Activated CD4-positive, alpha-beta T cell treated with anti-CD3 and anti-CD28 coated beads, Interleukin-2, amount 50 U/mL, for 1 hour (primary cell): ENCODE results near the gene CHN1.

ENCODE experiments used
- DNase-seq: peaks from one replicate; pipeline ENCODE4 v3.0.0-alpha.2; 2020

Gene CHN1

DNA sequence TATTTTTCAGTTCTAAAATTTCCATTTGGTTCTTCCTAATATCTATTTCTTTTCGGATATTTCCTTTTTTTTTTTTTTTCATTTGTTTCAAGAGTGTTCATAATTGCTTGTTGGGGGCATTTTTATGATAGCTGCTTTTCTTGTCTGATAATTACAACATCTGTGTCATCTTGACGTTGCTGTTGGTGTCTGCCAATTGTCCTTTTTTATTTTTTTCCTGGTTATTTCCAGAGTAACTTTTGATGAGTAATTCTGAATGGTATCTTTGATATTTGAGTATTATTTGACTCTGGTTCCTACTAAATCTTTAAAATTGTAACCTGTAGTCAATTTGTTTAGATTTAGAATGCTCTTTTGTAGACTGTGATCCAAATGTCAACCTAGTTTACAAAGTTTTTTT, 189.7 kb downstream of the CHN1 start:
- DNase-seq, result no peak

DNA sequence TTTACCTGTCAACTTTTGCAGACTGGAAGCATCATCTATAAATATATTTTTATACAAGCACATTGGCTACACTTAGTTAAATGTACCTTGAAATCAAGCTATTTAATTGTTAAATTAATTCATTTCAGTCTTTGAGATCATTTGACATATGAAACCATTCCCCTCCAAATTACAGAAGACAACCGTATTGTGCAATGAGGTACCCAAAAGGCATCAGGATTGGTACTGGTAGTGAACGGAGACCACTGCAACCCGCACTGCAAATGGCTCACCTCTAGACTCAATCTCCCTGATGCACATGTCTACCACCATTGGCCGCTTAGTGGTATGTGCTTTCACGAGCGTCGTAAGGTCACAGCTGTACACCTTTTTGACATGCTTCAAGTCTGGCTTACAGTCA, 193.1 kb downstream of the CHN1 start:
- DNase-seq, result no peak

DNA sequence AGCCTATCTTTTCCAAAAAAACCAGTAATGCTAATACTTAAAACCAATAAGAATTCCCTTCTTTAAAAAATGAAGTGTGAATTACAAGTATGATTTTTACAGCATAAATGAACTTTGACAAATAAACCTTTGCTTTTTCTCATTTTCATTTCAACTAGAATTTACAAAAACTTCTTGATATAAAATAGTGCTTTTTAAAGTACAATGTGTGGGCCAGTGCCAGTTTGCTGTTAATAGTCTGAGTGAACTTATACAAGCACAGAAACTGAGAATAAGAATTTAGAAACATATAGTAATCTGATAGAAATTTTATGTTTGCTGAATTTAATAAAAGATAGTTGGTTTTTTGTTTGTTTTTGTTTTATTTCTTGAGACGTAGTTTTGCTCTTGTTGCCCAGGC, 197.2 kb downstream of the CHN1 start:
- DNase-seq, result no peak

DNA sequence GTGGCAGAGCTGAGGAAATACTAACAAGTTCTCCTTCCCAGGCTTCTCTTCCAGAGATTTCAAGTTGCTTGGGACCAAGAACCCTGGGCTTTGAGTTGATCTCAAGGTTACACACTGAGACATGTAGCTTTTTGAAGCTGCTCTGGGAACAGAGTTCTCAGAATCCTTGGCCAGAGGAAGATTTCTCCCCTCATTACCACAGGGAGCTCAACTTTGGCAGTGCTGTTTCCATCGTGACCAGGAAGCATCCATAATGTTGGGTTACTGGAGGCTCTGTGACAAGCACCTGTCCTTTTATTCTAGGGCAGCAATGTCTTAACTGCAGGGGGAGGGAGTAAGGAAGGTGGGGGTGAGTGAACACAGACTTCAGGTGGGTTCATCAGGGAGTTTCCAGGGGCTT, 199.4 kb downstream of the CHN1 start:
- DNase-seq, result no peak

DNA sequence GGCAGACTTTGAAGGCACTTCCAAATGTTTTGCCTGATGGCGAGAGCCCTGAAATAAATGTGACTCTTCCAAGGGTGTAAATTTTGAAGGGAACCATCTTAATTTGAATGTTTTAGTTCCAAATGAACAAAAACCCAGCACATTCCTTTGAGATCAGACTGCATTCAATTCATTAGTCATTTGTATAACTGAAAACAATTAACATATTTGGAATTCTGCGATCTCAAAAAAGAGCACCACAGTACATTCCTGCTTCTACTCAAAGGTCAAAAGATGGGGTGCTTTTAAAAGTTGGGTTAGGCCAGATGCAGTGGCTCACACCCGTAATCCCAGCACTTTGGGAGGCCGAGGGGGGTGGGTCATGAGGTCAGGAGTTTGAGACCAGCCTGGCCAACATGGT, 202.7 kb downstream of the CHN1 start:
- DNase-seq, result no peak

DNA sequence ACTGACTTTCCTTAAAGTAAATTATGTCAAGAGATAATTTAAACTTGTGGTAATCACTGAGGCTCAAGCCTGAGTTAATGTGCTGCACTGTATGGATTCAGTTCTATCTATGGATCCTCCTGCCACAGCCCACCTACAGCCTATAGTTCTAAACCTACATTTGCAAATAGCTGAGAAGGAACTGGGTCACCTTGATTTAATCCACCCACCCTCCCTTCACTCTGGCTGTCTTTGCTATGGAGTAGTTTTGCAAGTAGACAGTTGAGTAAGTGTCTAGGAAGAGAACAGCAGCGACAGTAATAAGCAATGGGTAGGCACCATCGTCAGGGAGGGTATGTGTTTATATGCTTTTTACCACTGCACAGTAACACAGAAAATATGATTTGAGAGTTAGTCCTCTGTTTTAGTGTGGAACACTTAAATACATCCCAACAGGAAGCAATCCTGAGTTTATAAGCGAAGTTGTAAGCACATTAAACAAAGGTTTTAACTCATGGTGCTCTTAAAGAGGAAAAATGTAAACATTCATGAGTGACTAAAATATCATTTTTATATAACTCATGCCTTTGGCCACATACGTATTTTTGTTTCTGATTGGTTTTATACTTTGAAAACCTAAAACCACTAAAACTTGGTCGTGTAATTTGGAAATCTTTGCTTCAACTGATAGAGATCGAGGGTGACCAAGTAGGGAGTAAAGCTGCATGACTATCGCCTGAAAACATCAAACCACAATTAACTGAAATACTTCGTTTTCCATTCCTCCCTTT, 204.6 kb downstream of the CHN1 start:
- no peak for DNase-seq

DNA sequence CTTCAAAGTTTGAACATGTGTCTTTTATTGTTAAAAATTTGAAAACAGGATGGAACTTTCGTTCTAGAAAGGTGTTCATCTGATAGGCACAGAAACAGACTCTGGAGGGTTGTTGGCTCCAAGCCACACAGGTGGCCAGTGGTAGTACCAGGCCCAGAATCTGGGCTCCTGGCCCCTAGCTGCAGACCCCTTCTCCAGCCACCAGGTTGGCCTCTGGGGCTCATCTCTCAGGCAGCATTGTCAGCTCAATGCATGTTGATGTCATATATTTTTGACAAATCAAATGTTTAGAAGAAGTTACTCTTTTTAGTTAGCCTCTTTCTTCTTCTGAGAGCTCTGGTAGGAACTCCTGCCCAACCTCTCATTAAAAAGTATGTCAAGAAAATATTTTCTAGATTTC, 206.4 kb downstream of the CHN1 start:
- DNase-seq, result no peak

DNA sequence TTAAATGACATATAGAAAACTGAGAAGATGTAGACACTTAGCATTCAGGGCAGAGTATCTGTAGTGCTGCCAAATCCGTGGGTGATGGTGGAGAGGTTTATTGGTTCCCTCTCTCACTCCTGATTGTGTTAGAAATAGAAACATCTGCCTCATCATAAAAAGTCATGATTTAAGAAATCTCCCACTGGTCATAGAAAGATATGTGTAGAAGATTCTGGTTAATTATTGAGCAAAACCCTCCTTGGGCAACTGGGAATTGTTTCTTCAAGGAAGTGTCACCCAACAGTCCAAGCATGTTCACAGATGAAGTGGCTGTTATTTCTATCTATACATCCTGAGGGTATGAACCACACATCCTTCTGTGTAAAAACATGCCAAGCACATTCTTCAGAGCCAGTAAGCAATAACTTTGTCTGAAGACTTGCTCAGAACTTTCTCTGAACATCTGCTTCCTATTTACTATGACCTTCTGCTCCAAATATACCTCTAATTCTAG, 207.4 kb downstream of the CHN1 start:
- no peak for DNase-seq

DNA sequence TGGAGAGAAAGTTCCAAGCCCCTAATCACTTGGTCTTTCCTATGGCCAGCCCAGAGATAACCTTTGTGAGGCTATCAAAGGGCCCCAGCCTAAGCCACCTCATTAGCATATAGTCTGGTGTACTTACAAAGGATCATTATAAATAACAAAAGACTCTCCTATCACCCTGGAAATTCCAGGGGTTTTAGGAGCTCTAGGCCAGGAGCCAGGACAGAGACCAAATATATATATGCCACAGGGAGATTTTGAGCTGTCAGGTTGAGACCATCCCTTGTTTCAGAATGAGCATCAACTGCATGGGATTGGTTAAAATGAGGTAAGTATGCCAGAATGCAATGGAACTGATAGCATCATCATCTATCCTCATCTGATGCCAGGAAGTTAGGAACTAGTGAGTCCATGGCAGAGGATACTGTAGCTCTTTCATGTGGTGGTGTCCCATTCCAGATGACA, 208.8 kb downstream of the CHN1 start:
- DNase-seq, result no peak

DNA sequence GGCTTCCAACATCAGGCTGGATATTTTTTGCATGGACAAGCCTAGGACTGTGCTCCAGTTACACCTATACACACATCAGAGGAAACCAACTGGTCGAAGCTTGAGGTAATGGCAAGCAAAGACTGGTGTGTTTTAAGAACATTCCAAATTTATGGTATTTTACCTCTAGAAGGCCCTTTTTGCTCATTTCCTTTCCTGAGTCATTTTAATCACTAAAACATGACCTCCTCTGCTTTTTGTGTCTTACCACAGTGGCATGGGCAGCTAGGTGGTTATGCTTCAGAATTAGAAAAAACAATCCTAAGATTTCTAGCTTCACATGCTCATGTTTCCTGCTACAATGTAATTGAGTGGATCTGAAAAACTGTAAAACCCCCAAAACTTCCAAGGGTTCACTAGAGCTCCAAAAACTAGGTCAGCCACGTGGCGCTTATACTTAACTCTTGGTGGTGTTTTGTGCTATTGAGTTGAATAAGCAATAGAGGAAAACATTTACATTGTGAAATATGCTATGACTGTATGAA, 210.3 kb downstream of the CHN1 start:
- DNase-seq, result no peak

DNA sequence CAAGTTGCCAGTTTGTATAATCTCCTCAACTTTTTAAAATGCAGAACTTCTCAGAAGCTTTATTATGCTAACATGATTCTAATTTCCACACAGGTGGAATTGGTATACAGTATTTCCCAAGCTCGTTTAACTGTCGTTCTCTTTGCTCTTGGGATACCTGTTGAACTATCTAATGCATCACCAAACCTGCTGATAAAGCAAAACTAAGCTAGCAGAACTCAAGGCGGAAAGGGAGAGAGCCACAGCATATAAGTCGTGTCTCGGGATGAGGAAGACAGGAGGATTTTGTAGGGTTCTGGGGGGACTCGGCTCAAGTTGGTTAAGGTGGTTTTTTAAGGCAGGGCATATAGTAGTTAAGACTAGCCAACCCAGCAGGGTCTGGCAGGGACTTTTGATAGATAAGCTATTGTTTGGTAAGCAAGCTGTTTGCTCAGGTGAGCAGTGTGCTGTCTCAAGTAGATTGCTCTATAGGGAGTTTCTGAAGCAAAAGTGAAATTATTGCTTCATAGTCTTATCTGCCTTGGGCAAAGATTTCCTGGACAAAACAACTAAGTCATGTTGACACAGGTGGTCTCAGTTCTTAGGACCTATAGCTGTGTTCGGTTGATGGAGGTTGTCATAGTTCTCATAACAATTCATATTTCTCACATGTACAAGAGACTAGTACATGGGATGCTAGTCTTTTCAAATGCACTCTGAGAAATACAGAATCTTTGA, 212.7 kb downstream of the CHN1 start:
- no peak for DNase-seq

DNA sequence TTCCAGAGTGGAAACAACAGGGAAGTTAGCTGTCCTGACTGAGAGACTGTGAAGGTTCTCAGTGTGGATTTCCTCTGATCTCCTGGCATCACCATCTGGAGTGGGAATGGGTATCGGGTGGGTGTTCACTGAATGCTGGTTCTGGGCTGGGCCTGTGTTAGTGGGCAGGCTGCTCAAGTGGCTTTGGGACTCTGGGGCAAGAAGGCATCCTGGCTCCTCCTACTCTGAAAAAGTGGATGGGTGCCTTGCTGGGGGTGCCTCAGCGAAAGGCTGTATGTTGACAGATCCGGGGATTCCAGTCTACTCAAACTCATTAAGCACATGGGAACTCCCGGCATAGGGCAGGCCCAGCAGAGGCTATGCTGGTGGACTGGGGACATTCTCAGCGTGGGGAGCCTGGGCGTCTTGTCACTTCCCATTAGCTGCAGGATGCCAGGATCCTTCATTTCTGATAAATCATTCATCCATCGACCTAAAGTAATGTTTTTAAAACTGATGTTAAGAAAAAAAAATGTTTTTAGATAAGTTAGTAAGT, 213.4 kb downstream of the CHN1 start:
- DNase-seq, result no peak

DNA sequence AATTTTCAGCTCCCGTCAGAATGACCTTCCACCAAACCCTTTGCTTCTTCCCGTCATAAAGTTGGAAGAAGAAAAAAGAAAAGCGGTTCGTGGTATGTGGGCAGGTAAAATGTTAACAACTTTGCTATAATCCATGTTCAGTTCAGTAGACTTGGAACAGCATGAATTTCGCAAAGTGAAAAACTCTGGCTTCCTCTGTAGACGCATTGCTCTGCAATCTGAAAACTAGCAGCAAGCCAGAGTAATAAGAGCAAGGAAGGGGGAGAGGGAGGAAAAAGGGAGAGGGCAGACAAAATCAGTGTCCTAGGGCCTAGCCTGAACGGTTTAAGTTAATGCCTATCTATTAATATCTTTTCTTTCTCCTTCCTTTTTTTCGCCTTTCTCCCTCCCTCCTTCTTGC, 214.2 kb downstream of the CHN1 start:
- DNase-seq, result no peak

DNA sequence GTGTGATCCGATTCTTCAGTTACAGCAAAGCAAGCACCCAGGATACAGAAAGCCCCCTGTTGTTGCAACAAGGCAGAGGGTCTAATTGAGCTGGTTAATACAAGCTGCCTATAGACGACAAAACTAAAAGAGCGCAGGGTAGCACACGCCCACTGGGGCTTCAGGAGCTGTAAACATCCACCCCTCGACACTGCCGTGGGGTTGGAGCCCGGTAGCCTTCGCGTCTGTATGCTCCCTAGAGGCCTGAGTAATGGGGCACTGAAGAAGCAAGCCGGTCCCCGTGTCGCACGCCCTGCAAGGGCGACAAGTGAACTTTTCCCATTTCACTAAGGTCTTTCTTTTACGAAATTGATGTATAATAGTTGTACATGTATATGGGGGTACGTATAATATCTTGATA, 216.2 kb downstream of the CHN1 start:
- DNase-seq, result no peak

DNA sequence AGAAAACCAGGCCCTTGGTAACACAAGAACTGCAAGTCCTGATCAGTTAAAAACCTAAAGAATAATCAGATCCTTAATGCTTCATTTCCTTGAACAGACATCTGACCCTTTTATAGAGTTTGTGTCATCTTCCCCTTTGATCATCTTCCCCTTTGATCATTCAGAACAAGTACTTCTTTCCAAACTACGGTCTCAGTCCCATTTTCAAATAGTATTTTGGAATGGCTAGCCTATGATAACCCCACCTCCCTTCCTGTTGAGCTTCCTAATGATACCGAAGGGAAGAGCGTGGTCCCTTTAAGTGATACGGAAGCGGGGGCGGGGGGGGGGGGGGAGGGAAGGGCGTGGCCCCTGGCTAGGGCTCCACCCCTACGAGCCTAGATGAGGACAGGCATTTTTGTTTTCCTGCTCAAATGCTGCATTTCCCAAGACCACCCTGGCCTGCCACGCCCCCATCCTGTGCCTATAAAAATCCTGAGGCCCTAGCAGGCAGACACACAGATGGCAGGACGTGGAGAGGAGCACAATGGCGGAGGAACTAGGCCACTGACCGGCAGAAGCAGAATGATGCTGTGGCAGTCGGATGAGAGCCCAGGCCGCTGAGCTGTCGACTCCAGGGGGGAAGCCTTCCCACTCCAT, 216.8 kb downstream of the CHN1 start:
- DNase-seq, result no peak

DNA sequence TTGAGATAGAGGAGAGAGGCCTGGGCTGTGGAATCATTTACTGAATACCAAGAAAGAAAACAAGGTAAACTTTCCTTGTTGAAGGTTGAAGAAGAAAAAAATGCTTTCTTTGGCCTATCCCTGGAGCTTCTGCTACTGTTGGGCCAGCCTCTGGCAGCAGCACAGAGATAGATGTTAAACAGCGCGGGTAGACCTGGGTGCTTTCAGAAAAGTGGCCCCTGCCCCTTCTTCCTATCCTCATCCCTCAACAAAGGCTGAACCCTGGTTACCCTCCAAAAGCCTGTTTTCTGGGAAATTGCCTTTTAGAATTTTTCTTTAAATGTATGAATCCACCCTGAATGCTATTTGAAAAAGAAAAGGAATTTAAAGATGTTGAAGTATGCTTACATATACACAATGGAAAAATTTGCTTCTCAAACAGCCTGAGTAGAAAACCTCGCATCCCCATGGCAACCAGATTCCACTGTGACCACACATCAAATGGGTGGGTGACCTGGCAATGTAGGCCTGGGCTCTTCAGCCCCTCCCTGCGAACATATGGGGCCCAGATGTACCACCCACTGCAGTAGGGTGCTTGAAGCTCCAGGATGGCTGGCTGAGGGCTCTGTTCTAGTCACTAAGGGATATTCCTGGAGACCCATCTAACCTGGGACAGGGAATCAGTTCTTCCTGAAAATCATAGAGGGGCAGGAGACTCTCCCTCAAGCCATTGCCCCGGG, 217.5 kb downstream of the CHN1 start:
- no peak for DNase-seq

DNA sequence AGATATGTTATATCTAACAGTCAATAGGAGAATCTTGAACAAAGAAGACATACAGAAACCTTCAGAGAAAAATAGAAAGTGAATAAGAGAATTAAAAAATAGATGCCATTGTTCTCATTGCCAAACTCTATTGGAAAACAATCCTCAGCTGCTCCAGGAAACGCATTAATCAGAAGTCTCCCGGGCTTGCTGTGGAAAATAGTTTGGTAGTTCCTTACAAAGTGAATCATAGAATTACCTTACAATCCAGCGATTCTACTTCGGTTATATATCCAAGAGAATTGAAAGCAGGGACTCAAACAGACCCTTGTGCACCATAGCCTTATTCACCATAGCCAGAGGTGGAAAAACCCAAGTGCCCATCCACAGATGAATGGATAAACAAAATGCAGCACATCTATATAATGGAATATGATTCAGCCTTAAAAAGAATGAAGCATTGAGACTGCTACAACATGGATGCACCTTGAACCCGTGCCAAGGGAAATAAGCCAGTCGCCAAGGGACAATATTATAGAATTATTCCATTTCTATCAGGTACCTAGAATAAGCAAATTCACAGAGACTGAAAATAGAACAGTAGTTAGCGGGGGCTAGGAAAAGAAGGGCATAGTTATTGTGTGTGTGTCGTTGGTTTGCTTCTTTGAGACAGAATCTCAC, 219.0 kb downstream of the CHN1 start:
- DNase-seq, result no peak

DNA sequence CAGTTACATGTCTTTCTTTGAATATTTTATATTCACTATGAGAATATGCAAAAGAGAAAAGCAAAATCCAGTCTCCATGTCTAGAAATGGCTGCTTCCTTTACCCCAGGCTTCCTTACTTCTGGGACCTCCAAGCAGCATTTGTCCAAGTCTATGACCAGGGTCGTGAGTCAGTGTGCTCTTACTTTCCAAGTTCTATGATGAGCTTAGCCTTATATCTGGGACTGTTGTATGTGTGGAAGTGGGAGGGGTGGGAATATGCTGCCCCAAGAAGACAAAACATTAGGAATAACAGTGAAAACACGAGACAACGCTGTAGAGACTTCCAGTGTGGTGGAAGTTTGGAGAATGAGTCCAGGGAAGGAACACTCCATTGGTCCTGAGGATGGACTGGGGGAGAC, 219.7 kb downstream of the CHN1 start:
- no peak for DNase-seq

DNA sequence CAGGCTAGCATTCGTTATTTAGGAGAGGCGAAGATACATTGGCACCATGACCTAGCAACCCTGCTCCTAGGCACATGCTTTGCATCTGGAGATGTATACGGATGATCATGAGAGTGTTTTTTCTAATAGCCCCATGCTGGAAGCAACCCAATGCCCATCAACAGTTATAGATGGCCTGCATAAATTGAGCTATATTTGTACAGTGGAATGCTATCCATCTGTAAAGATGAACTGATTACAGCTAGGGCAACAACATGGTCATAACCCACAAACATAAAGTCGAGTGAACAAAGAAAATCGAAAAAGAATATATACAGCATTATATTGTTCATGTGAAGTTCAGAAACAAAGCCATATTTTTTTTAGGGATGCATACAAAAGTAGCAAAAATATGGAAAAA, 220.3 kb downstream of the CHN1 start:
- no peak for DNase-seq

DNA sequence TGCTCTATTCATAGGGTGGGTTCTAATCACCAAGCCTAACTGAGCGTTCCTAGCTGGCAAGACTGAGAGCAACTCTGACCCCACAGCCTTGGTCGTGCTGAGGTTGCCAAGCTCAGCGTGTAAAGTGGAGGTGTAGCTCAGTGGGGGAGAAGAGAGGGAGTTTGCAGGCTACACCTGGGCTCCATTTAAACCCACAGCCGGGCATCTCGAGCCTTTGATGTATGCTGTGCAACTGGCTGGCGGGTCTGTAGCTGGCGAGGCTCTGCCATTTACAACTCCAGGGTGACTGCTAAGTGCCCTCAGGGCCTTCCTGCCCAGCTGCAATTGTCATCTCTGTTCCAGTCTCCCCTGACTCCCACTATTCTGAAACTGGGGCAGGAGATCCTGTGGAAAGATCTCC, 220.9 kb downstream of the CHN1 start:
- DNase-seq, result no peak

DNA sequence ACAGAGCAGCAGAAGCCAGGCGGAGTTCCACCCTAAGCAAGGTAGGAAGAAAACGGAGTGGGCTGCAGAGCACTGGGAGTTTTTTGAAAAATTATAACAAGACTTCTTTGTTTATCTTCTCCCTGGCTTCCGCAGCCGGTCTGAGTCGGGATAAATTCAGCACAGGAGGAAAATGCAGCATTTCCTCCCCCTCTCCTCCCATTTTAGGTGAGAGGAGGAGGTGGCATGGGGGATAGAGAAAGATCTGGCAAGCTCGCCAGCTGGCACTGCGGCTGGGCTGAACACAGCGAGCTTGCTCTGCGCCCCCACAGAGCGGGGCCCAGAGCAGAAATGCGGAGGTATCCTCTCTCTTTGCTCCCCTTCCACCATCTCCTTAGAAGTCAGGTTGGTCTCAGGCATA, 223.2 kb downstream of the CHN1 start:
- no peak for DNase-seq

DNA sequence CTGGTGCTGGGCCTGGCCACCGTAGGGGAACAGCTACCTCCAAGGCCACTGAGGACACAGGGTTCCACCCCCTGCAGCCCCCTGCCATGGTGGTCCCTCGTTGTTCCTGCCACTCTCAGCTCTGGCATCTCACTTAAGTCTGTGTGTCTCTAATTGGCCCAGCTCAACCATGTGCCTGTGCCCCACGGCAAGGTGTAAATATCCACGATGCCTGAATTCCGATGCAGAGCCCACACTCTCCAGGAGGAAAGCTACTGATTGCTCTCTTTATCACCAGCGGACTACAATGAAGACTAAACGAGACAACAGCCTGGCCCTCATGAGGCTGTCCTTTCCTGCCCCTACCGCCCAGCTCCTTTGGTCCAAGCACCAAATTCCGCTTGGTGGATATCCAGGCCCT, 223.9 kb downstream of the CHN1 start:
- DNase-seq, result no peak
